ENCODE results near the gene AGPAT3.

The AGPAT3 gene

DNA sequence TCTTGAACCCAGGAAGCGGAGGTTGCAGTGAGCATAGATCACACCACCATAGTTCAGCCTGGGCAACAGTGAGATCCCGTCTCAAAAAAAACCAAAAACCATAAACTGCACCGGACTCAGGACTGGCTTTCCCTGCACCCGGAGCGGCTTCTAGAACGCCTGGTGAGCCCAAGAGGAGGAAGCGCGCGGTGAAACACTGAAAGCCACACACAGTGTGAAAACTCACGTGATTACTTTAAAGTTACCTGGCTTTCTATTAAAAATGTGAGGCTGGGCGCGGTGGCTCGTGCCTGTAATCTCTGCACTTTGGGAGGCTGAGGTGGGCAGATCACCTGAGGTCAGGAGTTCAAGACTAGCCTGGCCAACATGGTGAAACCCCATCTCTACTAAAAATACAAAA, 140.0 kb downstream of the AGPAT3 start:
- no peak for DNase-seq

- DNase-seq, result no peak
Observed at GRCh38 chr21:44005593-44005992, 140.6 kb downstream of the AGPAT3 start.

DNA sequence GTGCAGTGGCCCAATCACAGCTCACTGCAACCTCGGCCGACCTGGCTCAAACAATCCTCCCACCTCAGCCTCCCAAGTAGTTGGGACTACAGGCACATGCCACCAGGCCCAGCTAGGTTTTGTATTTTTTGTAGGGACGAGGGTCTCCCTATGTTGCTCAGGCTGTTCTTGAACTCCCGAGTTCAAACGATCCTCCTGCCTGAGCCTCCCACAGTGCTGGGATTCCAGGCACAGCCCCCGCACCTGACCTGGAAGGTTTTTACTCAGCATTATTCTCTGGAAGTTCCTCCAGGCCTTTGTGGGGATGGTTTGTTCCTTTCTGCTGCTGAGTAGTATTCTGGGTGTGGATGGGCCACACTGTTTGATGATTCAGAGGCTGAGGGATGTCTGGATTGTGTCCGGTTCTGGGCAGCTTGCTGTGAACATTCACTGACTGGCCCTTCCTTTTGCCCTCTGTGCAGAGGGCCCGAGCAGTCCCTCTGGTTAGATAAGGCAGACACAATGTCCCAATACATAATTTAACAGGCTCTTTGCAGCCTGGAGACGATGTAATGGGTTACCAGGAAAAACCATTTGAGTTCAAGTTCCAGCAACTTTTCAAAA, 141.1 kb downstream of the AGPAT3 start:
- no peak for DNase-seq

- no peak for DNase-seq
Observed at GRCh38 chr21:44006656-44007055, 141.6 kb downstream of the AGPAT3 start.

DNA sequence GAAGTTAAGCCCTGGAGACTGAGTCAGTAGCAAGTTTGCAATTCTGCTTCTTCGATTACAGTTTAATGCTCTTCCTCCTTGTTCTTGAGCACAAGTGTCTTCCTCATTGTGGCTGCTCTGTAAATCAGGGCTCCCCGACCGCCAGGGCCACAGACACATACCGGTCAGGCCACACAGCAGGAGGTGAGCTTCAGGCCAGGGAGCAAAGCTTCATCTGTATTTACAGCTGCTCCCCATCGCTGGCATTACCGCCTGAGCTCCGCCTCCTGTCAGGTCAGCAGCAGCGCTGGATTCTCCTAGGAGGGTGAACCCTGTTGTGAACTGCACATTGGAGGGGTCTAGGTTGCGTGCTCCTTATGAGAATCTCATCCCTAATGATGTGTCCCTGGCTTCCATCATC, 145.4 kb downstream of the AGPAT3 start:
- DNase-seq, result no peak

DNA sequence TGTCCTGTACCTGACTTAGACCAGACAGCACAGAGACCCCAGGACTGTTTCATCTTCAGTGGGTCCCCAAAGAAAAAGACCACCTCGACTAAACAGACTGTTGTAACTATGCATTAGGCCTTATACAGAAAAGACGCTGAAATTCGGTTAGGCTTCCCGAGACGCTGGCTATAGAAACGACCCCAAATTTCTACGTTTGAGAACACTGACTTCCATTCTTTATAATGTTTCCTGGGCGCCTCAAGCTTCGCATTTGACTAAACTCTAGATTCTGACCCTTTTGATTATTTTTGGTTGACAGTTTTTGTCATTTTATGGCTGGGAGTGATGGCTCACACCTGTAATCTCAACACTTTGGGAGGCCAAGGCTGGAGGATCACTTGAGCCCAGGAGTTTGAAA, 146.1 kb downstream of the AGPAT3 start:
- no peak for DNase-seq

DNA sequence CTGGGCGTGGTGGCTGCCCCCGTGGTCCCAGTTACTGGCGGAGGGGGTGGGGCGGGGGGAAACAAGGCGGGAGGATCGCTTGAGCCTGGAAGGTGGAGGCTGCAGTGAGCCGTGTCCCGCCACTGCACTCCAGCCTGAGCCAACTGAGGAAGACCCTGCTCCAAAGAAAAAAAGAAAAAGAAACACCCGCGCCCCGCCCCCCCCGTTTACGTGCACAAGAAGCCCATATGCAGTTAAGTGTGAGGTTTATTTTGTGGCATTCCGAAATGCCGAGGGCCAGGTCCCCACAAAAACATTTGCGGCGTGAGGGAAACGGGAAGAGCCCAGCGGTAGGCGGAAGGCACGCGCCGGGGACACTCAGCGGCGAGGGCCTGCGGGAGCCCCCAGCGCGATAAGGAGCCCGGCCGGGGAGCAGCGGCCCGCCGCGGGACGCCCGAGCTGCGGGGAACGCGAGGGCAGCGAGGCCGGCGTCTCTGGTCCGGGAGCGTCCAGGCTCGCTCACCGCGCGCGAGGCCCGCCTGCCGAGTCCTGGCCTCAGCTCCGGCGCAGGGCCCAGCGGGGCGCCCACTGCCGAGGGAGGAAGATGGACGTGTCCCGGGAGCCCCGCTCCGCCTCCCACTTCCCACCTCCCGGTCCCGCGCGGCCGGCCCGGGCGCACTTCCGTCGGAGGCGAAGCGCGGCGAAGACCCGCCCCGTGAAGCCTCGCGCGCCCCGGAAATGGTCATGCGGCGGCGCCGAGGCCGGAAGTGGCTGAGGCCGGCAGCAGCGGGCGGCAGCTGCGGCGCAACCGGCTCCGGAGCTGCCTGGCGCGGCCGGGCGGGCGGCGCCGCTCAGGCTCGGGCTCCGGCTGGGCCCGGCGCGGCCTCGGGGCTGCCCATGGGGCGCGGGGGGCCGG, 146.8 kb downstream of the AGPAT3 start, which contains the start of gene TRAPPC10:
Gene TRAPPC10, plus strand, starts transcription at position 731 of the 895 bp plus-strand sequence. CDS start 185 bp downstream, outside the sequence.
- peak; percentile 80 to 81 for DNase-seq

DNA sequence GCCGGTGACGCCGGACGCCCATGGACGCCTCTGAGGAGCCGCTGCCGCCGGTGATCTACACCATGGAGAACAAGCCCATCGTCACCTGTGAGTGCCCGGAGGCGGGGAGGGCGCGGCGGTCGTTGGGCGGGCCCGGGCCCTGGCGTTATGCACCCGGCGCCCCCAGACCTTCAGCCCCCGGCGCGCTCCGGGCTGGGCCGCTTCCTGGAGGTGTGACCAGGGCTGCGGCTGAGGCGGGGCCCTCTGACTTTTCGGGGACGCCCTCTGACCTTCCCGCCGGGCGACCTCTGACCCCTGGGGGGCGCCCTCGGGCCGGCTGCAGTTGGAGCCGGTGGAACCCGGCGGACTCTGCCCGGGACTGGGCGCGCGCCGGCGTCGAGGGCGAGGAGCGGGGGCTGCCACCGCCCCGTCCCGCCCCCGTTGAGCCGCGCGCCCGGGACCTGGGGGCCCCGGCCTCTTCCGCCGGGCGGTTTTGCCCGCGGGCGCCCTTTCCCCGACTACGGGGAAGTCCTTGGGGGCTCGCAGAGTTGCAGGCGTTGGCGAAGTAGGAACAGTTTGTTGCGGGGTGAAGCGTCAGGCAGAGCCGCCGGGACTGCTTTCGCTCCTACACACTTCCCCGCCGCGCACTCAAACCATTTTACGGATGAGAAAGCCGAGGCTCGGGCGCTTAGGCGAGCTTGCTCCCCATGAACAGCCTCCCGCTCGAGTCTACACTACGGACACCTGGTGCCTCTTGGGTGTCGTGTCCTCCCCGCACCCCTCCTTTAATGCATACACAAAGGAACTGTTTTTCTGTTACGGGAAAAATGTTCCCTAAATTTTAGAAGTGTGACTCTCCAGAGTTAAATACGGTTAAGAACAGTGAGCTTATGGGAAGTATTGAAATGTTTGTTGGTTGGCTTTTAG, 147.7 kb downstream of the AGPAT3 start:
- peak; percentile 84 to 87 for DNase-seq

- peak; percentile 35 to 49 for DNase-seq
Observed at GRCh38 chr21:44013380-44014088, 148.5 kb downstream of the AGPAT3 start.

- no peak for DNase-seq
Observed at GRCh38 chr21:44017601-44018000, 152.6 kb downstream of the AGPAT3 start.

GRCh38 chr21:44018127-44018526, 153.1 kb downstream of the AGPAT3 start:
- DNase-seq, result no peak

DNA sequence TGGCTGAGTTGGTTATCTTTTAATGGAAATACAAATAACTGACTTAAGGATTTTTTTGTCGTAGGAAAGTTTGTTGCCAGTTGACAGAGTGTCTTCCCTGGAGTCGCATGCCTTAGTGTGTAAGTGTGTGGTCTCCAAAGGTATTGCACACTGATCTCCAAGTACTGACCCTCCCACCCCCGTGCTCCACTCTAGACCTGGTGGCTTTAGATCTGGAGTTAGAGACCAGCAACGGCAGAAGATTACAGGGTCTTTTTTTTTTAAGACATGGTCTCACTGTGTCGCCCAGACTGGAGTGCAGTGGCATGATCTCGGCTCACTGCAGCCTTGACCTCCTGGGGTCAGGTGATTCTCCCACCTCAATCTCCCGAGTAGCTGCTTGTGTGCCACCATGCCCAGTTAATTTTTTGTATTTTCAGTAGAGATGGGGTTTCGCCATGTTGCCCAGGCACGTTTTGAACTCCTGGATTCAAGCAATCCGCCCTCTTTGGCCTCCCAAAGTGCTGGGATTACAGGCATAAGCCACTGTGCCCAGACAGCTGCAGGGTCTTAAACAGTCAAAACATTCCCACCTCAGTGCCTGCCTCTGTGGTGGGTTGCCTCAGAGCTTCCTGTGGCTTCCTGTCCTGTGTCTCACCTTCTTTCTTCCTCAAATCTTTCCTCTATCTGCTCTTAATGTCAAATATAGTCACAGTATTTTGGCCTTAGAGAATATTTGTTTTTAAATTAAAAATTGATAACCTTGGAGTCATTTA, 154.0 kb downstream of the AGPAT3 start:
- DNase-seq, result no peak

- no peak for DNase-seq
Observed at GRCh38 chr21:44019568-44019958, 154.5 kb downstream of the AGPAT3 start.

GRCh38 chr21:44020551-44020950, 155.5 kb downstream of the AGPAT3 start:
- DNase-seq, result no peak

- DNase-seq, result no peak
Observed at GRCh38 chr21:44021064-44021463, 156.0 kb downstream of the AGPAT3 start.

DNA sequence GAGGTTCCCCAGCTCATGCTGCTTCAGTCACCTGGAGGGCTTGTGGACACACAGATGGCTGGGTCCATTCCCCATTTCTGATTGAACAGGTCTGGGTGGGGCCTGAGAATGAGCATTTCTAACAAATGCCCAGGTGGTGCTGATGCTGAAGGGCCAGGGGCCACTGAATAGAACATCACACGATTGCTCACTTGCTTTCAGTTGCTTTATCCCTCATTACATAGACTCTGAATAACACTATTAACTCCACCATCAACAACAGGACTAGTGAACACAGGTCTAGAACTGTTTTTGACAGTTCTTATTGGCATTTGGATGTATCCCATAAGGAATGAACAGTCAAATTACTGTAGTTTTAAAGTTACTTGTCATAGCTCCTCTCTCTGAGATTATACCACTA, 159.2 kb downstream of the AGPAT3 start:
- no peak for DNase-seq

GRCh38 chr21:44024887-44025353, 159.9 kb downstream of the AGPAT3 start:
- peak in 1 of 2 donors; percentile 34 for DNase-seq

DNA sequence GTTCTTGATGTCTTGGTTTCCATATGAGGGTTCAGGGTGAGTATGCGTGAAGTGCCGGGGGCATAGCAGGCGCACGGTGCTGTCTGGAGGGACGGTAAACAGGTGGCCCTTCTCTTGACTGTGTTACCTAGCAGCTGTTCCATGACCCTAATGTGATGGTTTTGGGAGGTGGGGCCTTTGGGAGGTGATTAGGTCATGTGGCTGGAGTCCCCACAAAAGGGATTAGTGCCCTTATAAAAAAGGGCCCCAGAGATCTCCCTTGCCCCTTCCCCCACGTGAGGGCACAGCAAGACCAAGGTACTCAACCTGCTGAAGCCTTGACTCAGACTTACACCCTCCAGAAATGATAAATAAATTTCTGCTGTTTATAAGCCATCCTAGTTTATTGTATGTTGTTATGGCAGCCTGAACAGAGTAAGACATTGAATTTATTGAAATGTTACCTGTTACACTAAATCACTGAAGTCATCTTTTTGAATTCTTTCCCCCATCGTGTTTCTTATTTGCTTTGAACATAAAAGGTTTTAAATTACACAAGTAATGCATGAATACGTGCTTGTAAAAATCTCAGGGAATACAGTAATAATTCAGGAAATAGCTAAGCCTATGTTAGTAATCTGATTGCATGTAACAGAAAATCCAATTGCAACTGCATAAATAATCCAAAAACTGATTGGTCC, 162.7 kb downstream of the AGPAT3 start:
- DNase-seq, result no peak

DNA sequence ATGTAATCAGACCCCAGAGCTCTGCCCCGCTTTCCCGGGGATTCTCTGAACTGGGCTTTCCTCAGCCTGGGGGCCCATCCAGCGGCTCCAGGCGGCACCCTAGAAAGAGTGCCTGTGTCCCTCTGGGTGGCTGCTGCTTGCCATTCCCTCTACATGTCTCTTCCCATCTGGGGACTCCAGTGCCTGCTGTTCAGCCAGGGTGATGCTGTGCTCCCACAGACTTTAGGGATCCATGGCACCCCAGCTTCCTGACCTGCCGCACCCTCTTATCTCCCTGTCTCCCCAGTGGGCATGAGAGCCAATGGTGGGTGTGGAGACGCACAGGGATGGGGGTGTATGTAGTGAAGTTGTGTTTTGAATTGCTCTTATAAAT, 163.2 kb downstream of the AGPAT3 start:
- DNase-seq, result no peak

DNA sequence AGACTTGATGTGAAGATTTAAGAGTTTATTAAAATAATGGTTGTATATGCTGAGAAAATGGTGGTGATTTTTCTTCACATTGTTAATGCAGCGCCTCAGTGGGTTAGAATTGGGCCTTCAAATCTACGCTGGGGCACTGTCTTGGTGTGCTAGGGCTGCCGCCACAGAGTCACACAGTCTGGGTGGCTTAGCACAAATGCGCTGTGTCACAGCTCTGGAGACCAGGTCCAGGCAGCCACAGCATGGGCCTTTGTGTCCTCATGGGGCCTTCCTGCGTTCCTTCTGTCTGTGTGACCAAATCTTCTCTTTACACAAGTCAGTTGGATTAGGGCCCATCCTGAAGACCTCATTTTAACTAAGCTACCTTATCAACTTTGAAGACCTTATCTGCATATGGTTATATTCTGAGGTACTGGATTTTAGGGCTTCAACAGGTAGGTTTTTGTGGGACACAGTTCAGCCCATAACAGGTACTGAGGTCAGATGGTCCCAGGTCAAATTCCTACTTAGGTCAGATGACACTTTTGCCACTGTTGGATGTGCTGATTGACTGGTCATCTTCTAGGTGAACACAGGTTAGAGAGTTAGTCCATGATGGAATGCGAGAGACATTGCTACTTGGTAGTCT, 164.6 kb downstream of the AGPAT3 start:
- no peak for DNase-seq

GRCh38 chr21:44035244-44035643, 170.2 kb downstream of the AGPAT3 start:
- no peak for DNase-seq
